AG08395 (cell line): ENCODE results near the gene CASP10.
"Not testable (repeated sequence)": the region's sequence is repeated elsewhere in the genome, so short reads cannot be mapped to it uniquely, and the experiment has no call there.

Experiments
- DNase-seq: peaks from one replicate; pipeline ENCODE4 v3.0.0; 2012; ENCODE audit warnings: mixed read lengths, low spot score

Gene CASP10

GRCh38 chr2:201156036-201156435 lies 26.9 kb upstream of the CASP10 start:
- DNase-seq = no peak

- DNase-seq = no peak
Measured at GRCh38 chr2:201156640-201157039, 26.3 kb upstream of the CASP10 start.

GRCh38 chr2:201157694-201158093 lies 25.2 kb upstream of the CASP10 start:
- DNase-seq = no peak

- peak; percentile 77 for DNase-seq
Measured at GRCh38 chr2:201158111-201158929, 24.6 kb upstream of the CASP10 start.

GRCh38 chr2:201164166-201164565 lies 18.8 kb upstream of the CASP10 start:
- no peak for DNase-seq

GRCh38 chr2:201167546-201167945 lies 15.4 kb upstream of the CASP10 start:
- no peak for DNase-seq

- DNase-seq = not testable (repeated sequence)
Measured at GRCh38 chr2:201168496-201168895, 14.4 kb upstream of the CASP10 start.

- DNase-seq = no peak
Measured at GRCh38 chr2:201171259-201171814, 11.6 kb upstream of the CASP10 start.

- no peak for DNase-seq
Measured at GRCh38 chr2:201172279-201172678, 10.7 kb upstream of the CASP10 start.

GRCh38 chr2:201174687-201175086 lies 8.3 kb upstream of the CASP10 start:
- DNase-seq = no peak

- no peak for DNase-seq
Measured at GRCh38 chr2:201176081-201176481, 6.9 kb upstream of the CASP10 start.

GRCh38 chr2:201180010-201180409 lies 2.9 kb upstream of the CASP10 start:
- DNase-seq = no peak

- no peak for DNase-seq
Measured at GRCh38 chr2:201183365-201183727, 405 bp downstream of the CASP10 start.

GRCh38 chr2:201183835-201184234 lies 894 bp downstream of the CASP10 start:
- not testable (repeated sequence) for DNase-seq

- not testable (repeated sequence) for DNase-seq
Measured at GRCh38 chr2:201184248-201184647, 1.3 kb downstream of the CASP10 start.

GRCh38 chr2:201185863-201186262 lies 2.9 kb downstream of the CASP10 start:
- DNase-seq = no peak

GRCh38 chr2:201186982-201187381 lies 4.0 kb downstream of the CASP10 start:
- peak; percentile 13 for DNase-seq

GRCh38 chr2:201188449-201188848 lies 5.5 kb downstream of the CASP10 start:
- DNase-seq = no peak

- DNase-seq = no peak
Measured at GRCh38 chr2:201191132-201191875, 8.4 kb downstream of the CASP10 start.

- no peak for DNase-seq
Measured at GRCh38 chr2:201194097-201194496, 11.2 kb downstream of the CASP10 start.

- no peak for DNase-seq
Measured at GRCh38 chr2:201195331-201195730, 12.4 kb downstream of the CASP10 start.

GRCh38 chr2:201196003-201196402 lies 13.1 kb downstream of the CASP10 start:
- DNase-seq = no peak

GRCh38 chr2:201196803-201197202 lies 13.9 kb downstream of the CASP10 start:
- no peak for DNase-seq
